IMR-90 (cell line): ENCODE measurements around the gene CRYBA1. TPM values are rescaled to one million over a fixed set of nuclear protein-coding genes. Genes with fewer than 3 reads are reported as not detected.

Experiments used
- ATAC-seq: fragments of 200-7000 bp; cut with Tn5 transposase; 2 replicates; pipeline ENCODE4 v1.9.1; 2020; ENCODE audit warnings: low read depth, mild to moderate bottlenecking, moderate library complexity
- BruUV-seq: library from RNA; stranded (reverse); fragments of 400-500 nt; replicated peaks from 2 replicates; lab custom pipeline; 2021; lab: Mats Ljungman, UMichigan
- CTCF ChIA-PET: fragments of 300-600 bp; formaldehyde crosslinking; extraction: SDS; loops from one replicate; lab custom pipeline; 2021; ENCODE audit warnings: antibody characterized with exemption; lab: Yijun Ruan, JAX
- POLR2A ChIA-PET: fragments of 300-600 bp; sonication (Branson Sonifier 250); formaldehyde crosslinking; loops from one replicate; lab custom pipeline; 2022; ENCODE audit warnings: antibody characterized with exemption; ENCODE audit not compliant: unreplicated experiment; lab: Charles Lee
- DNase-seq: peaks from one replicate; pipeline ENCODE4 v3.0.0; 2013
- H2AFZ ChIP-seq: replicated peaks from 2 replicates; pipeline ENCODE3; 2013; ENCODE audit warnings: low read length, mild to moderate bottlenecking; ENCODE audit not compliant: poor library complexity
- H2AK5ac ChIP-seq: 2 replicates; pipeline ENCODE4 v1.6.1; 2013; ENCODE audit warnings: low read depth, low read length, inconsistent platforms
- H2AK9ac ChIP-seq: replicated peaks from 2 replicates; pipeline ENCODE3; 2013; ENCODE audit warnings: mild to moderate bottlenecking, low read depth, low read length, moderate library complexity; ENCODE audit not compliant: poor library complexity
- H2BK120ac ChIP-seq: 2 replicates; pipeline ENCODE4 v1.6.1; 2013; ENCODE audit warnings: low read depth, low read length, inconsistent platforms
- H2BK15ac ChIP-seq: 3 replicates; pipeline ENCODE4 v1.6.1; 2013; ENCODE audit warnings: low read depth, low read length, inconsistent platforms
- H2BK20ac ChIP-seq: 2 replicates; pipeline ENCODE4 v1.6.1; 2013; ENCODE audit warnings: low read depth, mild to moderate bottlenecking, inconsistent platforms, low read length, moderate library complexity
- H2BK5ac ChIP-seq: 2 replicates; pipeline ENCODE4 v1.6.1; 2013; ENCODE audit warnings: mild to moderate bottlenecking, low read depth, low read length, inconsistent platforms; ENCODE audit not compliant: poor library complexity, severe bottlenecking
- H3K14ac ChIP-seq: replicated peaks from 2 replicates; pipeline ENCODE4 v1.6.1; 2013; ENCODE audit warnings: low read depth, low read length, inconsistent platforms
- H3K18ac ChIP-seq: 2 replicates; pipeline ENCODE4 v1.6.1; 2013; ENCODE audit warnings: low read depth, low read length, control low read depth
- H3K23ac ChIP-seq: 2 replicates; pipeline ENCODE4 v1.6.1; 2013; ENCODE audit warnings: low read depth, low read length, inconsistent platforms
- H3K27ac ChIP-seq: 2 replicates; pipeline ENCODE4 v1.5.1; 2013; ENCODE audit warnings: mild to moderate bottlenecking, control low read depth, low read length; ENCODE audit not compliant: insufficient read depth
- H3K27me3 ChIP-seq: 2 replicates; pipeline ENCODE4 v1.6.1; 2013; ENCODE audit warnings: low read length; ENCODE audit not compliant: control insufficient read depth, insufficient read depth
- H3K36me3 ChIP-seq: 2 replicates; pipeline ENCODE4 v1.6.1; 2013; ENCODE audit warnings: low read length, mixed read lengths; ENCODE audit not compliant: control insufficient read depth, insufficient read depth
- H3K4ac ChIP-seq: 2 replicates; pipeline ENCODE4 v1.6.1; 2013; ENCODE audit warnings: low read depth, low read length, inconsistent platforms
- H3K4me1 ChIP-seq: 2 replicates; pipeline ENCODE4 v1.6.1; 2013; ENCODE audit warnings: low read length, mixed read lengths; ENCODE audit not compliant: control insufficient read depth, insufficient read depth
- H3K4me2 ChIP-seq: 2 replicates; pipeline ENCODE4 v1.6.1; 2013; ENCODE audit warnings: low read depth, mild to moderate bottlenecking, control low read depth, low read length, moderate library complexity
- H3K4me3 ChIP-seq: 2 replicates; pipeline ENCODE4 v1.5.1; 2013; ENCODE audit warnings: low read depth, mild to moderate bottlenecking, control low read depth, low read length, moderate library complexity; ENCODE audit not compliant: insufficient read depth
- H3K56ac ChIP-seq: 2 replicates; pipeline ENCODE4 v1.6.1; 2013; ENCODE audit warnings: low read length, inconsistent platforms; ENCODE audit not compliant: insufficient read depth; ENCODE audit errors: extremely low read depth
- H3K79me1 ChIP-seq, 2 experiments: 2 replicates each; pipeline ENCODE4 v1.6.1; 2013; ENCODE audit warnings: low read length in 2 of 2, inconsistent platforms in 1 of 2, low read depth in 1 of 2
- H3K9ac ChIP-seq: 2 replicates; pipeline ENCODE4 v1.6.1; 2013; ENCODE audit warnings: low read depth, low read length, control low read depth
- H3K9me1 ChIP-seq: 2 replicates; pipeline ENCODE4 v1.6.1; 2013; ENCODE audit warnings: low read length, inconsistent platforms; ENCODE audit not compliant: insufficient read depth
- H3K9me3 ChIP-seq: 2 replicates; pipeline ENCODE4 v1.6.1; 2013; ENCODE audit warnings: low read length; ENCODE audit not compliant: control insufficient read depth, insufficient read depth
- H4K20me1 ChIP-seq: 2 replicates; pipeline ENCODE4 v1.6.1; 2013; ENCODE audit warnings: low read length, inconsistent platforms; ENCODE audit not compliant: insufficient read depth
- H4K5ac ChIP-seq: 2 replicates; pipeline ENCODE4 v1.6.1; 2013; ENCODE audit warnings: mild to moderate bottlenecking, low read depth, low read length, control low read depth
- H4K8ac ChIP-seq, 2 experiments: 2 replicates each; pipeline ENCODE4 v1.6.1; 2013; ENCODE audit warnings: low read depth in 2 of 2, low read length in 2 of 2, control low read depth in 1 of 2, inconsistent platforms in 1 of 2
- H4K91ac ChIP-seq: 2 replicates; pipeline ENCODE4 v1.6.1; 2013; ENCODE audit warnings: low read depth, low read length, inconsistent platforms; ENCODE audit not compliant: insufficient read depth
- BHLHE40 ChIP-seq: fragments of 150-350 bp; IDR thresholded peaks from 2 replicates; pipeline ENCODE4 v1.6.1; 2016; ENCODE audit warnings: mild to moderate bottlenecking, low read depth, low read length
- CEBPB ChIP-seq: IDR thresholded peaks from 2 replicates; pipeline ENCODE4 v1.6.1; 2012; ENCODE audit warnings: low read depth, low read length, improper control_type of control experiment
- CHD1 ChIP-seq: IDR thresholded peaks from 2 replicates; pipeline ENCODE4 v1.6.1; 2012; ENCODE audit warnings: low read depth, low read length, improper control_type of control experiment
- FOS ChIP-seq: fragments of 150-350 bp; IDR thresholded peaks from 2 replicates; pipeline ENCODE4 v1.6.1; 2016; ENCODE audit warnings: low read depth, low read length
- MAFK ChIP-seq: IDR thresholded peaks from 2 replicates; pipeline ENCODE4 v1.6.1; 2012; ENCODE audit warnings: low read depth, low read length, improper control_type of control experiment
- MAZ ChIP-seq: IDR thresholded peaks from 2 replicates; pipeline ENCODE4 v1.6.1; 2012; ENCODE audit warnings: low read depth, mild to moderate bottlenecking, low read length, improper control_type of control experiment, moderate library complexity, borderline replicate concordance
- NFE2L2 ChIP-seq: fragments of 150-350 bp; IDR thresholded peaks from 2 replicates; pipeline ENCODE4 v1.6.1; 2016; ENCODE audit warnings: low read depth, mild to moderate bottlenecking, low read length
- WGBS, 2 experiments: methylation state at CpG; one replicate each; pipeline versions ENCODE4 v1.1.5 to v1.1.7; 2013; ENCODE audit warnings: missing lambda C conversion rate in 2 of 2; ENCODE audit not compliant: insufficient read length in 1 of 2; ENCODE audit errors: extremely low coverage in 2 of 2; 5-methylcytosine and 5-hydroxymethylcytosine counted together
- dilution Hi-C: fragments of 300-500 bp; cut with HindIII; formaldehyde crosslinking; loops from one replicate; pipeline ENCODE4 v1.14.3; 2018; ENCODE audit warnings: low sequenced_read_pairs; ENCODE audit not compliant: unreplicated experiment
- in situ Hi-C: fragments of 300-500 bp; cut with MboI; formaldehyde crosslinking; loops from 3 replicates; pipeline ENCODE4 v1.14.3; 2019; ENCODE audit warnings: low sequenced_read_pairs, inconsistent platforms, mixed read lengths
- intact Hi-C: fragments of 100-400 bp; cut with micrococcal nuclease; formaldehyde crosslinking; loops from 2 replicates; pipeline ENCODE4 v1.10.0; 2022
- polyA plus RNA-seq, 3 experiments: library from polyadenylated mRNA; depleted of rRNA; stranded (reverse); fragments of >200 nt; gene quantifications; 2 replicates each; pipeline ENCODE4 v1.2.3, GENCODE V29; 2012; ENCODE audit warnings: low replicate concordance in 1 of 3
- total RNA-seq: library from RNA; depleted of rRNA; stranded (reverse); fragments of >200 nt; gene quantifications from 2 replicates; pipeline ENCODE4 v1.2.3, GENCODE V29; 2012
- TF ChIP-seq, protein P1 (sequence below): fragments of 150-350 bp; IDR thresholded peaks from 2 replicates; pipeline ENCODE4 v1.6.1; 2016; ENCODE audit warnings: low read depth, mild to moderate bottlenecking, low read length, moderate library complexity, borderline replicate concordance
- TF ChIP-seq, protein P2 (sequence below): conservative IDR thresholded peaks from 2 replicates; pipeline ENCODE4 v1.5.1; 2012; ENCODE audit warnings: mild to moderate bottlenecking, low read depth, low read length, improper control_type of control experiment

CRYBA1 gene
- total and polyA plus RNA-seq, 2 of the 4 experiments (the other 2 are of a cell fraction): not detected

DNA sequence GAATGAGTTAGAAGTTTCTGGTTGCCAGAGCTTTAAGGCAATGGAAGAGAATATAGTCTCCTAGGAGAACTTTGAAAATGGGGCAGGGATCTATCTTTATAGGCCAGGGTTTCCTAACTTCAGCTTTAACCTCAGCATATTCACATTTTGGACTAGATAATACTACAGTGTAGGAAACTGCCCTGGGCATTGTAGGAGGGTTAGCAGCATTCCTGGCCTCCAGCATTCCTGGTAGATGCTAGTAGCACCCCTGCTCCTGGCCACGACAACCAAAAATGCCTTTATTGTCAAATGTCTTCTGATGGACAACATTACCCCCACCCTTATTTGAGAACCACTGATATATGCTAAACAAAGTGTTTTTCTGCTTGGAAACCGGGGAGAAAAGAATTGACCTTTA, 38.7 kb upstream of the CRYBA1 start:
- ChIA-PET CTCF (interaction anchor here (1.3 kb wide), 1 partner anchor 12 kb away, joined by 3 read pairs; no protein-coding TSS in a partner anchor), POLR2A (no interaction called here)
- ATAC-seq: no peak
- in situ Hi-C loops: no loop called here
- Histone ChIP-seq H3K9me3 (no peaks in the 10 kb centered on the region), H2BK15ac (no peak overlapping the region), H3K79me1 (no peaks in the 10 kb centered on the region), H3K9me1 (peaks cover 8% of the 10 kb centered on the region), H3K27ac (no peak overlapping the region), H3K14ac (no peak overlapping the region), H3K23ac (no peak overlapping the region), H4K91ac (no peak overlapping the region), H2AFZ (no peak overlapping the region), H3K36me3 (no peaks in the 10 kb centered on the region), H4K20me1 (no peaks in the 10 kb centered on the region), H4K8ac (no peak overlapping the region), H4K5ac (no peak overlapping the region), H3K18ac (no peak overlapping the region), H2AK9ac (no peak overlapping the region), H2BK120ac (no peak overlapping the region), H2AK5ac (no peak overlapping the region), H3K4ac (no peak overlapping the region), H3K27me3 (peaks cover 4% of the 10 kb centered on the region; the same call in 1 of the 2 replicates), H2BK20ac (no peak overlapping the region), H3K4me1 (0 out of 2 replicates have a peak, but pooled peaks cover 2% of the 10 kb centered on the region), H2BK5ac (no peak overlapping the region), H3K9ac (no peak overlapping the region), H3K4me2 (no peak overlapping the region), H3K4me3 (no peak overlapping the region), H3K56ac (no peak overlapping the region)
- intact Hi-C loops: no loop called here
- DNase-seq: no peak
- BruUV-seq: no TSS peak
- no peak for TF ChIP-seq MAZ
- no peak for TF ChIP-seq CEBPB
- TF ChIP-seq, protein P1, sequence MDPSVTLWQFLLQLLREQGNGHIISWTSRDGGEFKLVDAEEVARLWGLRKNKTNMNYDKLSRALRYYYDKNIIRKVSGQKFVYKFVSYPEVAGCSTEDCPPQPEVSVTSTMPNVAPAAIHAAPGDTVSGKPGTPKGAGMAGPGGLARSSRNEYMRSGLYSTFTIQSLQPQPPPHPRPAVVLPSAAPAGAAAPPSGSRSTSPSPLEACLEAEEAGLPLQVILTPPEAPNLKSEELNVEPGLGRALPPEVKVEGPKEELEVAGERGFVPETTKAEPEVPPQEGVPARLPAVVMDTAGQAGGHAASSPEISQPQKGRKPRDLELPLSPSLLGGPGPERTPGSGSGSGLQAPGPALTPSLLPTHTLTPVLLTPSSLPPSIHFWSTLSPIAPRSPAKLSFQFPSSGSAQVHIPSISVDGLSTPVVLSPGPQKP: no peak
- TF ChIP-seq, protein P2, sequence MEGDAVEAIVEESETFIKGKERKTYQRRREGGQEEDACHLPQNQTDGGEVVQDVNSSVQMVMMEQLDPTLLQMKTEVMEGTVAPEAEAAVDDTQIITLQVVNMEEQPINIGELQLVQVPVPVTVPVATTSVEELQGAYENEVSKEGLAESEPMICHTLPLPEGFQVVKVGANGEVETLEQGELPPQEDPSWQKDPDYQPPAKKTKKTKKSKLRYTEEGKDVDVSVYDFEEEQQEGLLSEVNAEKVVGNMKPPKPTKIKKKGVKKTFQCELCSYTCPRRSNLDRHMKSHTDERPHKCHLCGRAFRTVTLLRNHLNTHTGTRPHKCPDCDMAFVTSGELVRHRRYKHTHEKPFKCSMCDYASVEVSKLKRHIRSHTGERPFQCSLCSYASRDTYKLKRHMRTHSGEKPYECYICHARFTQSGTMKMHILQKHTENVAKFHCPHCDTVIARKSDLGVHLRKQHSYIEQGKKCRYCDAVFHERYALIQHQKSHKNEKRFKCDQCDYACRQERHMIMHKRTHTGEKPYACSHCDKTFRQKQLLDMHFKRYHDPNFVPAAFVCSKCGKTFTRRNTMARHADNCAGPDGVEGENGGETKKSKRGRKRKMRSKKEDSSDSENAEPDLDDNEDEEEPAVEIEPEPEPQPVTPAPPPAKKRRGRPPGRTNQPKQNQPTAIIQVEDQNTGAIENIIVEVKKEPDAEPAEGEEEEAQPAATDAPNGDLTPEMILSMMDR: no peak
- no peak for TF ChIP-seq FOS
- no peak for TF ChIP-seq NFE2L2
- TF ChIP-seq CHD1: no peak
- no peak for TF ChIP-seq MAFK
- no peak for TF ChIP-seq BHLHE40
- dilution Hi-C loops: no loop called here
- WGBS, 2 experiments: no CpG with 5 or more reads among the region's 2 CpGs
